GM12872 (cell line): ENCODE measurements around the gene KCNQ1.

Experiments
- TF ChIP-seq, protein P1 (sequence below): IDR thresholded peaks from 3 replicates; pipeline ENCODE4 v1.5.1; 2011; ENCODE audit warnings: low read depth, mild to moderate bottlenecking, low read length, moderate library complexity; ENCODE audit not compliant: insufficient read depth

The KCNQ1 gene

DNA sequence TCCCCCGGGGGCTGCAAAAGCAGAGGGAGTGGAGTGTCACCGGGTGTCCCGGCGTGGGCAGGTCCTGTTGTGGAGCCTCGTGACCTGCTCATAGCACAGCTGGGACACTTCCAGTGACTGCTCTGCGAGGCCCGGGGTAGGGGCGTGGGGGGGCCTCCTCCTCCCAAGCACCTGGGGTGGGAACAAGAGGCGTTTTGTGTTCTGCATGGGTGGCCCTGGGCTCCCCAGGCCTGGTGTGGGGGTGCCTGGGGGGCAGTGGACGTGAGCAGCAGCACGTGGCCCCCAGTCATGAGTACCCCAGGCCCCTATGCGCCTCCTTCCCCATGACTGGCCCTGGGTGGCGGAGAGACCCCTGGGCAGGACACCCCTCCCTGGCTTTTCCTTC, 104.7 kb downstream of the KCNQ1 start:
- TF ChIP-seq, protein P1, sequence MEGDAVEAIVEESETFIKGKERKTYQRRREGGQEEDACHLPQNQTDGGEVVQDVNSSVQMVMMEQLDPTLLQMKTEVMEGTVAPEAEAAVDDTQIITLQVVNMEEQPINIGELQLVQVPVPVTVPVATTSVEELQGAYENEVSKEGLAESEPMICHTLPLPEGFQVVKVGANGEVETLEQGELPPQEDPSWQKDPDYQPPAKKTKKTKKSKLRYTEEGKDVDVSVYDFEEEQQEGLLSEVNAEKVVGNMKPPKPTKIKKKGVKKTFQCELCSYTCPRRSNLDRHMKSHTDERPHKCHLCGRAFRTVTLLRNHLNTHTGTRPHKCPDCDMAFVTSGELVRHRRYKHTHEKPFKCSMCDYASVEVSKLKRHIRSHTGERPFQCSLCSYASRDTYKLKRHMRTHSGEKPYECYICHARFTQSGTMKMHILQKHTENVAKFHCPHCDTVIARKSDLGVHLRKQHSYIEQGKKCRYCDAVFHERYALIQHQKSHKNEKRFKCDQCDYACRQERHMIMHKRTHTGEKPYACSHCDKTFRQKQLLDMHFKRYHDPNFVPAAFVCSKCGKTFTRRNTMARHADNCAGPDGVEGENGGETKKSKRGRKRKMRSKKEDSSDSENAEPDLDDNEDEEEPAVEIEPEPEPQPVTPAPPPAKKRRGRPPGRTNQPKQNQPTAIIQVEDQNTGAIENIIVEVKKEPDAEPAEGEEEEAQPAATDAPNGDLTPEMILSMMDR: no peak

DNA sequence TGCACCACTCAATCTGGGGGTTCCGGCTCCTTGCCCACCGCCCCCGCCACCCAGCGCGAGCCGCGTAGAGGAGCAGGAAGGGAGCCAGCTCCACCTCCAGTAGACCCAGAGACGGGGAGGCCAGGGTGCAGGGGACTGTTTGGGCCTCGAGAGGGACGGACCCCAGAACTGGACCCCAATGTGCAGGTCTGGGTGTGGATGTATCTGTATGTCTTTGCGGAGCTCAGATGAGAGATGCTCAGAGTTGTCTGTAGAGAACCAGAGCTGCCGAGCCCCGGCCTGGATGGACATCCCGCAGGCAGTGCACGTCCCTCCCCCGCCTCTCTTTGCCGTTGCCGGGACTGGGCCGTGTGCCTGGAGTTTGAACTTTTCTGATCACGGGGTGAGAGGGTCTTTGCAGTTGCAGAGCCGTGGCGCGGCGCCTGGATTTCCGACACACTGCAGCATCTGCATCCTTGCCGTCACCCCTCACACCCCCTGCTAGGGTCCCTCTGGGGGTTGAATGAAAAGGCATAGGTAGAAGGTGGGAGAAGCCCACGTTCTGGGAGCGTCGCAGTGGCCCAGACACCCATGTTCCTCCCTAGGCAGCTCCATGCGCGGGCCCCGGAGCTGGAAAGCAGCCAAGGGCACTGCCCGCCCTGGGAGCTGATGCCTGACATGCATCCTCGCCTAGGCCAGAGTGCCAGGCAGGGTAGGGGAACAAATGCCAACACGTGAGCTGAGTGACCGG, 105.2 kb downstream of the KCNQ1 start:
- TF ChIP-seq, protein P1: no peak

DNA sequence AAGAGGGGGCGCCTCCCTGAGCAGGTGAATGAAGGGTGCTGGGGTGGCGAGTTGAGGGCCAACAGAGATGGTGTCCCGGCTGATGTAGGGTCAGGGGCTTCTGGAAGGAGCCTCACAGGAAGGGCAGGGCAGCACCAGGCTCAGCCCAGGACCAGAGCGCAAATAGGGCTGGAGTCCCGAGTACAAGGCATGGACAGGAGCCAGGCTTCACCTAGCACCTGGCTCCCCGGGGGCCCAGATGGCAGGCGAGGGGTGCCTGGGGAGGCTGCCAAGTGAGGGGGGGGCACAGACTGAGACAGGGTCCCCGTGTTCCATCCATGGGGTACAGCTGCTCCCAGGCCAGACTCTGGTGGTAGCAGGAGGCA, 105.8 kb downstream of the KCNQ1 start:
- TF ChIP-seq, protein P1: no peak

DNA sequence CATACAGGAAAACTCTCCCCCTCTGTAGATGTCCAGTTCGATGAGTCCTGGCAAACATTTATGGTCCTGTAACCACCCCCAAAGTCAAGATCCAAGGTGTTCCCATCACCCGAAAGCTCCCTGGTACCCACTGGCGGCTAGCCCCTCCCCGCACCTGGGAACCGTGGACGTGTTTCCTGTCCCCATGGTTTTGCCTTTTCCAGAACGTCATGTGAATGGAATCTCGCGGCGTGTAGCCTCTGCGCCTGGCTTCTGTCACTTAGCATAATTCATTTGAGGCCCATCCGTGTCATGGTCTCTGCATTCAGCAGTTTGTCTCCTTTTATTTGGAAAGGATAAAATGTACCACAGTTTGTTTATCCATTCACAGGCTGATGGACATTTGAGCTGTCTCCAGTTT, 106.3 kb downstream of the KCNQ1 start:
- TF ChIP-seq, protein P1: no peak

DNA sequence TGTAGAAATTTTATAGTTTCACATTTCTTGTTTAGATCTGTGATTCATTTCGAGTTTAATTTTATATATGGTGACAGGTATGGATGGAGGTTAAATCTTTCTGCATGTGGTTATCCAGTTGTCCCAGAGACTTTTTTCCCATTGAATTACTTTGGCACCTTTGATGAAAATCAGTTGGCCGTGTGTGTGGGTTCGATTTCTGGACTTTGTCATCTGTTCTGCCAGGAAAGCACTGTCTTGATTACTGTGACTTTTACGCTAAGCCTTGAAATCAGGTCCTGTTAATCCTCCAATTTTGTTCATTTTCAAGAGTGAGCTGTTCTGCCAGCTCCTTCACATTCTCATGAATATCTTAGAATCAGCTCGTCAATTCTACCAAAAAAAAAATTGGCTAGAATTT, 107.4 kb downstream of the KCNQ1 start:
- TF ChIP-seq, protein P1: no peak

DNA sequence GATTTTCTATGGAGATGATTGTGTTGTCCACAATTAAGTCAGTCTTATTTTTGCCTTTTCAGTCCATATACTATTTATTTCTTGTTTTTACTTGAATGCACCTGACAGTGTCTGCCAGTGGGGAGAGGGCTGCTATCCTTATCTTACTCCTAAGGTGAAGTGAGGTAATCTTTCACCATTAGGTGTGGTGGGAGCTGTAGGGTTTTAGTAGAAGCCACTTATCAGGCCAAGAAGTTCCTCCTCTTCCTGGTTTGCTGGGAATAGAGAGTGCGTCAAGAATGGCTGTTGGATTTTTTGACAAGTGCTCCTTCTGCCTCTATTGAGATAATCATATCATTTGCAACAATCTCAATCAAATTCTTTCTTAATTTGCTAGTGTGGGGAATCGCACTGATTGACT, 108.4 kb downstream of the KCNQ1 start:
- TF ChIP-seq, protein P1: no peak

DNA sequence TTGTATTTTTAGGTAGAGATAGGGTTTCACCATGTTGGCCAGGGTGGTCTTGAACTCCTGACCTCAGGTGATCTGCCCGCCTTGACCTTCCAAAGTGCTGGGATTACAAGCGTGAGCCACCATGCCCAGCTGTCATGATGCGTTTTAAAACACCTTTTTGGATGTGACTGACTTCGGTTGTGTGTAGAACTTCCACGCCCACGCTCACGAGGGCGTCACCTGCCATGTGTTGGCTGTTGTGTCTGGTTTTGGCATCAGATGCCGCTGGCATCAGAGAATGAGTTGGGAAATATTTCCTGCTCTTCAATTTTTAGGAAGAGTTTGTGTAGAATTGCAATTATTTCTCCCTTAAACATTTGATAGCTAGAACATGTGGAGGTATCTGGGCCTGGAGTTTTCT, 109.1 kb downstream of the KCNQ1 start:
- TF ChIP-seq, protein P1: no peak
